Measurements from ENCODE around the gene SELENOV. TPM values are rescaled to one million over a fixed set of nuclear protein-coding genes. Genes with fewer than 3 reads are reported as not detected.

The SELENOV gene
- total RNA-seq, 1 experiment from 2014 or later = 0.80 TPM

DNA sequence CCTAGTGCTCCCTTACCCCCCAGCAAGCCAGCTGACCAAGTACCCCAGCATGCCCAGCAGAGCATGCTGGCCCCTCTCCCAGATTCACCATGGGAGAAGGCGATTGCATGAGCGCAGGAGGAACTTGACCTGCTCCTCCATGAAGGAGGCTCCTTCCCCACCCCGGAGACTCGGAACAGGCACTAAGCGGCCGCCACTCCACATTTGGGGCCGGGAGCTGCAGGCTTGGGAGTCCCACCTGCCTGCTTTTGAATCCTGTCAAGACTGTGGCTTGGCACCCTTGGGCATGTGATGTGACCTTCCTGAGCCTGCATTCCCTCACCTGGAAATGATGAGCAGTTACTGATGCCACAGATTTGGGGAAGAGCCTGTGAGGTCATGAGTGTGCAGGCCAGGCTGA, 47.0 kb upstream of the SELENOV start:
- ChIA-PET CTCF (interaction anchor here (0.6 to 2.1 kb wide), 3 partner anchors 27 to 35 kb away, joined by 3 to 11 read pairs (median 7); no protein-coding TSS in a partner anchor), POLR2A (interaction anchor here (0.6 to 2.7 kb wide), 4 partner anchors 16 to 60 kb away, joined by 3 to 19 read pairs (median 6); partner anchors contain the start of gene RPS16)
- no TSS peak for BruUV-seq (replicated peaks)
- H3K4me1 ChIP-seq (ENCODE audit: control insufficient read depth, insufficient read depth, low read length) = no peaks in the 10 kb centered on the region
- DNase-seq (ENCODE audit: low read depth, low spot score) = no peak
- in situ Hi-C loops (cut with HindIII; ENCODE audit: low pct_unique_long_range_greater_than_20kb, low sequenced_read_pairs) = no loop called here
- no peak overlapping the region for H3K27ac ChIP-seq (ENCODE audit: low read length)
- no peaks in the 10 kb centered on the region for H3K9me3 ChIP-seq (ENCODE audit: control insufficient read depth, insufficient read depth, low read depth, low read length)
- H3K27me3 ChIP-seq (ENCODE audit: control insufficient read depth, insufficient read depth, low read length) = no peaks in the 10 kb centered on the region
- H3K36me3 ChIP-seq (ENCODE audit: control insufficient read depth, insufficient read depth, low read length) = peaks cover 94% of the 10 kb centered on the region
- no peak for ATAC-seq
- intact Hi-C loops (cut with micrococcal nuclease; ENCODE audit: unreplicated experiment) = no loop called here
- no peak overlapping the region for H3K4me3 ChIP-seq (ENCODE audit: low read depth in 2 of 2, low read length in 2 of 2)
- no peak for TF ChIP-seq POLR2AphosphoS5 (IDR thresholded peaks at IDR 0.05; ENCODE audit: low read depth, low read length)
- TF ChIP-seq SIN3A (IDR thresholded peaks at IDR 0.05; ENCODE audit: borderline replicate concordance, insufficient read depth, low read depth, low read length) = no peak
- TF ChIP-seq, protein P1, sequence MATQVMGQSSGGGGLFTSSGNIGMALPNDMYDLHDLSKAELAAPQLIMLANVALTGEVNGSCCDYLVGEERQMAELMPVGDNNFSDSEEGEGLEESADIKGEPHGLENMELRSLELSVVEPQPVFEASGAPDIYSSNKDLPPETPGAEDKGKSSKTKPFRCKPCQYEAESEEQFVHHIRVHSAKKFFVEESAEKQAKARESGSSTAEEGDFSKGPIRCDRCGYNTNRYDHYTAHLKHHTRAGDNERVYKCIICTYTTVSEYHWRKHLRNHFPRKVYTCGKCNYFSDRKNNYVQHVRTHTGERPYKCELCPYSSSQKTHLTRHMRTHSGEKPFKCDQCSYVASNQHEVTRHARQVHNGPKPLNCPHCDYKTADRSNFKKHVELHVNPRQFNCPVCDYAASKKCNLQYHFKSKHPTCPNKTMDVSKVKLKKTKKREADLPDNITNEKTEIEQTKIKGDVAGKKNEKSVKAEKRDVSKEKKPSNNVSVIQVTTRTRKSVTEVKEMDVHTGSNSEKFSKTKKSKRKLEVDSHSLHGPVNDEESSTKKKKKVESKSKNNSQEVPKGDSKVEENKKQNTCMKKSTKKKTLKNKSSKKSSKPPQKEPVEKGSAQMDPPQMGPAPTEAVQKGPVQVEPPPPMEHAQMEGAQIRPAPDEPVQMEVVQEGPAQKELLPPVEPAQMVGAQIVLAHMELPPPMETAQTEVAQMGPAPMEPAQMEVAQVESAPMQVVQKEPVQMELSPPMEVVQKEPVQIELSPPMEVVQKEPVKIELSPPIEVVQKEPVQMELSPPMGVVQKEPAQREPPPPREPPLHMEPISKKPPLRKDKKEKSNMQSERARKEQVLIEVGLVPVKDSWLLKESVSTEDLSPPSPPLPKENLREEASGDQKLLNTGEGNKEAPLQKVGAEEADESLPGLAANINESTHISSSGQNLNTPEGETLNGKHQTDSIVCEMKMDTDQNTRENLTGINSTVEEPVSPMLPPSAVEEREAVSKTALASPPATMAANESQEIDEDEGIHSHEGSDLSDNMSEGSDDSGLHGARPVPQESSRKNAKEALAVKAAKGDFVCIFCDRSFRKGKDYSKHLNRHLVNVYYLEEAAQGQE (IDR thresholded peaks at IDR 0.05; ENCODE audit: insufficient read depth in 1 of 2, low read depth in 2 of 2, low read length in 1 of 2) = no peak
- no peak for TF ChIP-seq CTCF (IDR thresholded peaks at IDR 0.05)
- no peak for TF ChIP-seq TCF7L2 (IDR thresholded peaks at IDR 0.05; ENCODE audit: low read depth, low read length)

- no peak overlapping the region for H3K4me3 ChIP-seq (ENCODE audit: low read depth in 2 of 2, low read length in 2 of 2)
- no peak for DNase-seq (ENCODE audit: low read depth, low spot score)
- POLR2A ChIA-PET = interaction anchor here (0.6 to 2.7 kb wide), 3 partner anchors 11 to 65 kb away, joined by 3 to 19 read pairs (median 4); partner anchors contain the start of gene RPS16
- intact Hi-C loops (cut with micrococcal nuclease; ENCODE audit: unreplicated experiment) (no loop called here), in situ Hi-C loops (cut with HindIII; ENCODE audit: low pct_unique_long_range_greater_than_20kb, low sequenced_read_pairs) (no loop called here)
- TF ChIP-seq TCF7L2 (IDR thresholded peaks at IDR 0.05; ENCODE audit: low read depth, low read length) (no peak), CTCF (IDR thresholded peaks at IDR 0.05) (no peak), SIN3A (IDR thresholded peaks at IDR 0.05; ENCODE audit: borderline replicate concordance, insufficient read depth, low read depth, low read length) (no peak), POLR2AphosphoS5 (IDR thresholded peaks at IDR 0.05; ENCODE audit: low read depth, low read length) (no peak)
- TF ChIP-seq, protein P1 (IDR thresholded peaks at IDR 0.05; ENCODE audit: insufficient read depth in 1 of 2, low read depth in 2 of 2, low read length in 1 of 2) = no peak
- H3K36me3 ChIP-seq (ENCODE audit: control insufficient read depth, insufficient read depth, low read length) = peaks cover 97% of the 10 kb centered on the region
- no peak overlapping the region for H3K27ac ChIP-seq (ENCODE audit: low read length)
- H3K4me1 ChIP-seq (ENCODE audit: control insufficient read depth, insufficient read depth, low read length) = no peaks in the 10 kb centered on the region
- CTCF ChIA-PET = interaction anchor here (0.6 to 2.1 kb wide), 7 partner anchors 15 to 641 kb away, joined by 3 to 9 read pairs (median 7); no protein-coding TSS in a partner anchor
- no peak for ATAC-seq
- H3K27me3 ChIP-seq (ENCODE audit: control insufficient read depth, insufficient read depth, low read length) = no peaks in the 10 kb centered on the region
- no peaks in the 10 kb centered on the region for H3K9me3 ChIP-seq (ENCODE audit: control insufficient read depth, insufficient read depth, low read depth, low read length)
- BruUV-seq (replicated peaks) = no TSS peak
Measured at GRCh38 chr19:39469036-39469435, 45.9 kb upstream of the SELENOV start.
